Kasumi-1 (cell line): Measurements from ENCODE around the gene DPH5.

Experiments
- DNase-seq, 2 experiments: peaks; one replicate each; lab custom pipeline; 2025; lab: John Stamatoyannopoulos, UW

The DPH5 gene

GRCh38 chr1:100941580-100942216 is 83.9 kb downstream of the DPH5 start:
- DNase-seq = no peak

GRCh38 chr1:100941098-100941527 is 84.5 kb downstream of the DPH5 start:
- DNase-seq = no peak
